Neural cell (in vitro differentiated cells): Measurements from ENCODE around the gene MKRN2. TPM values are rescaled to one million over a fixed set of nuclear protein-coding genes. Genes with fewer than 3 reads are reported as not detected.
"Not testable (repeated sequence)": the region's sequence is repeated elsewhere in the genome, so short reads cannot be mapped to it uniquely, and the experiment has no call there.

Source experiments
- H2AFZ ChIP-seq: fragments of 200-600, 300-800 bp; sonication (generic), shearing (Covaris generic); 2 replicates; pipeline ENCODE4 v1.6.0; 2014; ENCODE audit warnings: low read depth, mild to moderate bottlenecking, antibody characterized with exemption, low read length, moderate library complexity
- H3F3A ChIP-seq: fragments of 200-600 bp; shearing (Covaris generic); 2 replicates; pipeline ENCODE4 v1.6.1; 2016; ENCODE audit warnings: mild to moderate bottlenecking, moderate library complexity, mixed read lengths, antibody characterized with exemption, low read length; ENCODE audit not compliant: insufficient read depth, poor library complexity, severe bottlenecking
- H3K27ac ChIP-seq: fragments of 200-600, 300-800 bp; sonication (generic), shearing (Covaris generic); 2 replicates; pipeline ENCODE4 v1.5.1; 2014; ENCODE audit warnings: mild to moderate bottlenecking, low read length, moderate library complexity
- H3K27me3 ChIP-seq: fragments of 300-800, 200-600 bp; sonication (generic), shearing (Covaris generic); 2 replicates; pipeline ENCODE4 v1.6.0; 2014; ENCODE audit warnings: mild to moderate bottlenecking, low read depth, low read length, moderate library complexity; ENCODE audit not compliant: insufficient read depth
- H3K36me3 ChIP-seq: fragments of 300-800, 200-600 bp; sonication (generic), shearing (Covaris generic); 2 replicates; pipeline ENCODE4 v1.5.1; 2014; ENCODE audit warnings: mild to moderate bottlenecking, antibody characterized with exemption, low read length, moderate library complexity; ENCODE audit not compliant: insufficient read depth
- H3K4me2 ChIP-seq: fragments of 300-800, 200-600 bp; sonication (generic), shearing (Covaris generic); 2 replicates; pipeline ENCODE4 v1.6.0; 2014; ENCODE audit warnings: mild to moderate bottlenecking, low read length
- H3K4me3 ChIP-seq: fragments of 300-800, 200-600 bp; sonication (generic), shearing (Covaris generic); 2 replicates; pipeline ENCODE4 v1.5.1; 2014; ENCODE audit warnings: mild to moderate bottlenecking, low read length, moderate library complexity
- H3K79me2 ChIP-seq: fragments of 200-600 bp; shearing (Covaris generic); replicated peaks from 2 replicates; pipeline ENCODE4 v1.6.0; 2014; ENCODE audit warnings: mild to moderate bottlenecking, low read length, moderate library complexity; ENCODE audit not compliant: insufficient read depth
- H3K9ac ChIP-seq: fragments of 300-800, 200-600 bp; sonication (generic), shearing (Covaris generic); 2 replicates; pipeline ENCODE4 v1.6.1; 2016; ENCODE audit warnings: mild to moderate bottlenecking, low read length, mixed read lengths
- H3K9me2 ChIP-seq: fragments of 200-600 bp; shearing (Covaris generic); 2 replicates; pipeline ENCODE4 v1.6.1; 2016; ENCODE audit warnings: mild to moderate bottlenecking, low read length, mixed read lengths; ENCODE audit not compliant: insufficient read depth
- H3K9me3 ChIP-seq: fragments of 200-600, 300-800 bp; sonication (generic), shearing (Covaris generic); 2 replicates; pipeline ENCODE4 v1.6.1; 2016; ENCODE audit warnings: mild to moderate bottlenecking, mixed run types, low read length, moderate library complexity, mixed read lengths
- H4K20me1 ChIP-seq: fragments of 200-600 bp; shearing (Covaris generic); 2 replicates; pipeline ENCODE4 v1.6.1; 2016; ENCODE audit warnings: mild to moderate bottlenecking, mixed run types; ENCODE audit not compliant: insufficient read depth
- EZH2 ChIP-seq: fragments of 200-600, 300-800 bp; shearing (Covaris generic), sonication (generic); IDR thresholded peaks from 2 replicates; pipeline ENCODE4 v1.6.1; 2014; ENCODE audit warnings: antibody characterized with exemption, low read length, borderline replicate concordance, mild to moderate bottlenecking; ENCODE audit not compliant: insufficient read depth, poor library complexity, severe bottlenecking
- MXI1 ChIP-seq: fragments of 450-650 bp; conservative IDR thresholded peaks from 2 replicates; pipeline ENCODE4 v1.6.1; 2014; ENCODE audit warnings: antibody characterized with exemption, mild to moderate bottlenecking; ENCODE audit not compliant: poor library complexity, severe bottlenecking
- POLR2AphosphoS5 ChIP-seq: IDR thresholded peaks from 2 replicates; pipeline ENCODE4 v1.6.1; 2012
- RAD21 ChIP-seq: fragments of 450-650 bp; conservative IDR thresholded peaks from 2 replicates; pipeline ENCODE4 v1.6.1; 2014; ENCODE audit warnings: antibody characterized with exemption, mild to moderate bottlenecking, moderate library complexity
- SMC3 ChIP-seq: fragments of 450-650 bp; conservative IDR thresholded peaks from 2 replicates; pipeline ENCODE4 v1.6.1; 2014; ENCODE audit warnings: antibody characterized with exemption, mild to moderate bottlenecking, moderate library complexity; ENCODE audit not compliant: poor library complexity
- polyA plus RNA-seq: library from polyadenylated mRNA; depleted of rRNA; stranded (reverse); fragments of >200 nt; gene quantifications from 2 replicates; pipeline ENCODE4 v1.2.3, GENCODE V29; 2014
- TF ChIP-seq, protein P1 (sequence below): IDR thresholded peaks from 2 replicates; pipeline ENCODE4 v1.6.1; 2012; ENCODE audit warnings: borderline replicate concordance
- TF ChIP-seq, protein P2 (sequence below): fragments of 450-650 bp; IDR thresholded peaks from 2 replicates; pipeline ENCODE4 v1.5.1; 2014; ENCODE audit warnings: antibody characterized with exemption, mild to moderate bottlenecking, moderate library complexity; ENCODE audit not compliant: poor library complexity, severe bottlenecking

Gene MKRN2
- polyA plus RNA-seq, 1 donor from 2014 or later = 47.6 TPM

DNA sequence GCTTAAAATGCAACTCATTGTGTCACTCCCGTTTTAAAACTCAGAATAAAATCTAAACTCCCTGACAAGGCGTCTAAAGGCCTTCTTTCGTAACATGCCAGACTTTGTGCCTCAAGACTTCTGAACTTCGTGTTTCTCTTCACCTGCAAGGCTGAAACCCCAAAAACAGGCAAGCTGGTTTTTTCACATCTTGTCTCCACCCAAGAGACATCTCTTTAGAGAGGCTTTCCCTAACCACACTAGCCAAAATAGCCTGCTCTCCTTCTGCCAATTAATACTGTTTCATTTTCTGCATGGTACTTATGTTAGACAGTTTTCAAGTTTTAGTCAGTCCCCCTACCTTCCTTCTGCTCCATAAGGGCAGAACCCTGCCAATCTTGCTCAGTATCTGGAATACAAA lies 65.4 kb downstream of the MKRN2 start:
- H2AFZ ChIP-seq = no peak overlapping the region
- H3K27me3 ChIP-seq = no peaks in the 10 kb centered on the region
- no peaks in the 10 kb centered on the region for H4K20me1 ChIP-seq
- no peak overlapping the region for H3K9ac ChIP-seq
- no peaks in the 10 kb centered on the region for H3F3A ChIP-seq
- H3K27ac ChIP-seq = no peak overlapping the region
- H3K36me3 ChIP-seq = no peaks in the 10 kb centered on the region
- no peak overlapping the region for H3K4me2 ChIP-seq
- H3K79me2 ChIP-seq = peaks cover 75% of the 10 kb centered on the region
- no peak overlapping the region for H3K4me3 ChIP-seq
- no peaks in the 10 kb centered on the region for H3K9me3 ChIP-seq
- H3K9me2 ChIP-seq = no peaks in the 10 kb centered on the region
- TF ChIP-seq, protein P1, sequence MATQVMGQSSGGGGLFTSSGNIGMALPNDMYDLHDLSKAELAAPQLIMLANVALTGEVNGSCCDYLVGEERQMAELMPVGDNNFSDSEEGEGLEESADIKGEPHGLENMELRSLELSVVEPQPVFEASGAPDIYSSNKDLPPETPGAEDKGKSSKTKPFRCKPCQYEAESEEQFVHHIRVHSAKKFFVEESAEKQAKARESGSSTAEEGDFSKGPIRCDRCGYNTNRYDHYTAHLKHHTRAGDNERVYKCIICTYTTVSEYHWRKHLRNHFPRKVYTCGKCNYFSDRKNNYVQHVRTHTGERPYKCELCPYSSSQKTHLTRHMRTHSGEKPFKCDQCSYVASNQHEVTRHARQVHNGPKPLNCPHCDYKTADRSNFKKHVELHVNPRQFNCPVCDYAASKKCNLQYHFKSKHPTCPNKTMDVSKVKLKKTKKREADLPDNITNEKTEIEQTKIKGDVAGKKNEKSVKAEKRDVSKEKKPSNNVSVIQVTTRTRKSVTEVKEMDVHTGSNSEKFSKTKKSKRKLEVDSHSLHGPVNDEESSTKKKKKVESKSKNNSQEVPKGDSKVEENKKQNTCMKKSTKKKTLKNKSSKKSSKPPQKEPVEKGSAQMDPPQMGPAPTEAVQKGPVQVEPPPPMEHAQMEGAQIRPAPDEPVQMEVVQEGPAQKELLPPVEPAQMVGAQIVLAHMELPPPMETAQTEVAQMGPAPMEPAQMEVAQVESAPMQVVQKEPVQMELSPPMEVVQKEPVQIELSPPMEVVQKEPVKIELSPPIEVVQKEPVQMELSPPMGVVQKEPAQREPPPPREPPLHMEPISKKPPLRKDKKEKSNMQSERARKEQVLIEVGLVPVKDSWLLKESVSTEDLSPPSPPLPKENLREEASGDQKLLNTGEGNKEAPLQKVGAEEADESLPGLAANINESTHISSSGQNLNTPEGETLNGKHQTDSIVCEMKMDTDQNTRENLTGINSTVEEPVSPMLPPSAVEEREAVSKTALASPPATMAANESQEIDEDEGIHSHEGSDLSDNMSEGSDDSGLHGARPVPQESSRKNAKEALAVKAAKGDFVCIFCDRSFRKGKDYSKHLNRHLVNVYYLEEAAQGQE = no peak
- no peak for TF ChIP-seq POLR2AphosphoS5
- TF ChIP-seq SMC3 = no peak
- TF ChIP-seq, protein P2, sequence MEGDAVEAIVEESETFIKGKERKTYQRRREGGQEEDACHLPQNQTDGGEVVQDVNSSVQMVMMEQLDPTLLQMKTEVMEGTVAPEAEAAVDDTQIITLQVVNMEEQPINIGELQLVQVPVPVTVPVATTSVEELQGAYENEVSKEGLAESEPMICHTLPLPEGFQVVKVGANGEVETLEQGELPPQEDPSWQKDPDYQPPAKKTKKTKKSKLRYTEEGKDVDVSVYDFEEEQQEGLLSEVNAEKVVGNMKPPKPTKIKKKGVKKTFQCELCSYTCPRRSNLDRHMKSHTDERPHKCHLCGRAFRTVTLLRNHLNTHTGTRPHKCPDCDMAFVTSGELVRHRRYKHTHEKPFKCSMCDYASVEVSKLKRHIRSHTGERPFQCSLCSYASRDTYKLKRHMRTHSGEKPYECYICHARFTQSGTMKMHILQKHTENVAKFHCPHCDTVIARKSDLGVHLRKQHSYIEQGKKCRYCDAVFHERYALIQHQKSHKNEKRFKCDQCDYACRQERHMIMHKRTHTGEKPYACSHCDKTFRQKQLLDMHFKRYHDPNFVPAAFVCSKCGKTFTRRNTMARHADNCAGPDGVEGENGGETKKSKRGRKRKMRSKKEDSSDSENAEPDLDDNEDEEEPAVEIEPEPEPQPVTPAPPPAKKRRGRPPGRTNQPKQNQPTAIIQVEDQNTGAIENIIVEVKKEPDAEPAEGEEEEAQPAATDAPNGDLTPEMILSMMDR = no peak
- TF ChIP-seq EZH2 = no peak
- TF ChIP-seq MXI1 = no peak

DNA sequence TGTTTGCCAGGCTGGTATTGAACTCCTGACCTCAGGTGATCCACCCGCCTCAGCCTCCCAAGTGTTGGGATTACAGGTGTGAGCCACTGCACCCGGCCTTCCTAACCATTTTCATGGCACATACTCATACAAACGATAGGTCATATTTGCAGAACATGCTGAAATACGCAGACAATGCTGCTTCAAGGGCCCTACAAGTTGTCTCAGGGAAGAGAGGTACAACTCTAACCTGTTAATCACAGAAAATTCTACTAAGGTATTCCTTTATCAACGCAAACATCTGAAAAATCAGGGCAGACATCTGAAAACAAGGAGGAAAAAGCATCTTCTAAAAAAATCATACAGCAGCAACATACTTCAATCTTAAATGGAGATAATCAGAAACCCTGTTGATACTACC lies 67.2 kb downstream of the MKRN2 start:
- Histone ChIP-seq H3K4me3 (no peak overlapping the region), H2AFZ (no peak overlapping the region), H3K9me3 (no peaks in the 10 kb centered on the region), H3K9me2 (no peaks in the 10 kb centered on the region), H3K36me3 (no peaks in the 10 kb centered on the region), H4K20me1 (no peaks in the 10 kb centered on the region), H3K27me3 (no peaks in the 10 kb centered on the region), H3K9ac (no peak overlapping the region), H3K27ac (no peak overlapping the region), H3K79me2 (peaks cover 89% of the 10 kb centered on the region), H3K4me2 (no peak overlapping the region), H3F3A (no peaks in the 10 kb centered on the region)
- TF ChIP-seq POLR2AphosphoS5 (no peak), RAD21 (no peak), EZH2 (no peak)
- TF ChIP-seq, protein P1 = no peak

DNA sequence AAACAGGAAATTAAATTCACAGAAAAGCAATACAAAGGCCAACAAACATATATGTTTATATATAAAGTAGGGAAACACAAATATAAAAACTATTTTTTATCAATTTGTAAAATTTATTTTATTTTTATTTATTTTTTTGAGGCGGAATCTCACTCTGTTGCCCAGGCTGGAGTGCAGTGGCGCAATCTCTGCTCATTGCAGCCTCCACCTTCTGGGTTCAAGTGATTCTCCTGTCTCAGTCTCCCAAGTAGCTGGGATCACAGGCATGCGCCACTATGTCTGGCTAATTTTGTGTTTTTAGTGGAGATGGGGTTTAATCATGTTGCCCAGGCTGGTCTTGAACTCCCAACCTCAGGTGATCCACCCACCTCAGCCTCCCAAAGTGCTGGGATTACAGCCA lies 68.1 kb downstream of the MKRN2 start:
- H3K27ac ChIP-seq, H3K9me2 ChIP-seq, H3K4me3 ChIP-seq, H2AFZ ChIP-seq, H3K36me3 ChIP-seq, H3K9me3 ChIP-seq, H3K4me2 ChIP-seq, H3K27me3 ChIP-seq, H3F3A ChIP-seq, H3K9ac ChIP-seq, H4K20me1 ChIP-seq: not testable (repeated sequence)
- H3K79me2 ChIP-seq = peaks cover 91% of the 10 kb centered on the region
